Measurements from ENCODE around the gene MOB3B. TPM values are rescaled to one million over a fixed set of nuclear protein-coding genes. Genes with fewer than 3 reads are reported as not detected.

MOB3B gene
- total RNA-seq, 2 donors from 2014 or later: 3.1 to 17.8 TPM

DNA sequence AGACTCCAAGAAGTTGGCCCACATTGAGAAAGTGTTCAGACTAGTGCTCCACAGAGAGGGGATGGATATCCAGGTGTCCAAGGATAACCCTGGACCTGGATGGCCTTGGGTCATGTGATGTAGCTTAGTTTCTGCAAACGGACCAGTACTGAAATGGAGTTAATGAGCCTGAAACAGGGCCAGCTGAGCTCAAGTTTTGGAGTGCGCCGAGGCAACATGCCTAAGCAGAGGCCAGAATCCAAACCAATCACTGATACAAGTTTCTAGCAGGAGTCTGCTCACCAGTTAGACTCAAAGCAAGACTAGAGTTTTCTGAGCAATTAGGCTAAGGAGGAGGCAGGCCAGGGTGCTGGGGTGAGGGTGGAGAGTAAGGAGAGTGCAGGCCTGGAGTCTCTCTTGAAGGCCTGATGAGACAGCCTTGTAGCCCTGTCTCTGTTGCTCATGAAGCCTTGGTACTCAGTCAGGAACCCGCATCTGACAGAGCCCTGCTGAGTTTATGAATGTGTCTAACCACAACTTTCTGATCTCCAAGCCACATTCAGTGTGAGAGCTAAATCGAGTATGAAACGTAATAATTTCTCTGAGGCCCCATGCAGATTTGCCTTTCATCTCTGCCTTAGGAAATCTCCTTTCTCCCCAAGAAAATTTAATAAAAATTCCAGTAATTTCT, 163.8 kb downstream of the MOB3B start:
- Histone ChIP-seq H3K36me3 (no peaks in the 10 kb centered on the region), H3K9me3 (no peaks in the 10 kb centered on the region), H3K27ac (no peak overlapping the region), H3K27me3 (replicated peaks; ENCODE audit: insufficient read depth) (no peaks in the 10 kb centered on the region), H3K4me3 (no peak overlapping the region), H3K4me1 (replicated peaks) (no peaks in the 10 kb centered on the region)
- intact Hi-C loops (cut with DNase I): no loop called here
- no peak for TF ChIP-seq POLR2AphosphoS5 (IDR thresholded peaks at IDR 0.05)
- TF ChIP-seq, protein P1, sequence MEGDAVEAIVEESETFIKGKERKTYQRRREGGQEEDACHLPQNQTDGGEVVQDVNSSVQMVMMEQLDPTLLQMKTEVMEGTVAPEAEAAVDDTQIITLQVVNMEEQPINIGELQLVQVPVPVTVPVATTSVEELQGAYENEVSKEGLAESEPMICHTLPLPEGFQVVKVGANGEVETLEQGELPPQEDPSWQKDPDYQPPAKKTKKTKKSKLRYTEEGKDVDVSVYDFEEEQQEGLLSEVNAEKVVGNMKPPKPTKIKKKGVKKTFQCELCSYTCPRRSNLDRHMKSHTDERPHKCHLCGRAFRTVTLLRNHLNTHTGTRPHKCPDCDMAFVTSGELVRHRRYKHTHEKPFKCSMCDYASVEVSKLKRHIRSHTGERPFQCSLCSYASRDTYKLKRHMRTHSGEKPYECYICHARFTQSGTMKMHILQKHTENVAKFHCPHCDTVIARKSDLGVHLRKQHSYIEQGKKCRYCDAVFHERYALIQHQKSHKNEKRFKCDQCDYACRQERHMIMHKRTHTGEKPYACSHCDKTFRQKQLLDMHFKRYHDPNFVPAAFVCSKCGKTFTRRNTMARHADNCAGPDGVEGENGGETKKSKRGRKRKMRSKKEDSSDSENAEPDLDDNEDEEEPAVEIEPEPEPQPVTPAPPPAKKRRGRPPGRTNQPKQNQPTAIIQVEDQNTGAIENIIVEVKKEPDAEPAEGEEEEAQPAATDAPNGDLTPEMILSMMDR (IDR thresholded peaks at IDR 0.05): no peak
- no peak for TF ChIP-seq POLR2A (IDR thresholded peaks at IDR 0.05)
- no peak for DNase-seq (ENCODE audit: low spot score)
- 64% methylated on average over 6 of the region's 6 CpGs for WGBS

GRCh38 chr9:27362447-27363210, 167.0 kb downstream of the MOB3B start:
- WGBS: 40% methylated on average over 5 of the region's 5 CpGs
- Histone ChIP-seq H3K4me1 (replicated peaks) (no peaks in the 10 kb centered on the region), H3K27me3 (replicated peaks; ENCODE audit: insufficient read depth) (no peaks in the 10 kb centered on the region), H3K9me3 (no peaks in the 10 kb centered on the region), H3K4me3 (no peak overlapping the region), H3K27ac (no peak overlapping the region), H3K36me3 (no peaks in the 10 kb centered on the region)
- TF ChIP-seq POLR2A (IDR thresholded peaks at IDR 0.05): no peak
- TF ChIP-seq, protein P1 (IDR thresholded peaks at IDR 0.05): no peak
- TF ChIP-seq POLR2AphosphoS5 (IDR thresholded peaks at IDR 0.05): no peak
- DNase-seq (ENCODE audit: low spot score): no peak
- intact Hi-C loops (cut with DNase I): no loop called here

DNA sequence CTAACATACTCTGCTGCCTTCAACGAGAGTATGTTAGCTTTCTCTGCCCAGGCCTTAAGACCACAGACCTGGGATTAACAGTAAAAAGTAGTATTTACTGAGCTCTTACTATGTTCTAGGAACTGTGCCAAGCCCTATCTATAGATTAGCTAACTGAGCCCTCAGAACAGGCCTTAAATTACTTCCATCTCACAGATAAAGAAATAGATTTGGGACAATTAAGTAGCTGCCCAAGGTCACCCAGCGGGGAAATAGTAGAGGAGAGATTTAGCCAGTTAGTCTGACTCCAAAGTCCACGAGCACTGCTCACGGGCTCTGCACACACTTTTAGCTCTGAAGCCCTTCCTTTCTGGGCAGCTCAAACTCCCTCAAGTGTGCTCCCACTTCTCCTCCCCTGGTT, 168.1 kb downstream of the MOB3B start:
- Histone ChIP-seq H3K27ac (no peak overlapping the region), H3K9me3 (no peaks in the 10 kb centered on the region), H3K36me3 (no peaks in the 10 kb centered on the region), H3K4me3 (no peak overlapping the region), H3K27me3 (replicated peaks; ENCODE audit: insufficient read depth) (no peaks in the 10 kb centered on the region), H3K4me1 (replicated peaks) (no peaks in the 10 kb centered on the region)
- no peak for DNase-seq (ENCODE audit: low spot score)
- 91% methylated on average over 4 of the region's 4 CpGs for WGBS
- TF ChIP-seq, protein P1 (IDR thresholded peaks at IDR 0.05): no peak
- no peak for TF ChIP-seq POLR2AphosphoS5 (IDR thresholded peaks at IDR 0.05)
- TF ChIP-seq POLR2A (IDR thresholded peaks at IDR 0.05): no peak
- intact Hi-C loops (cut with DNase I): no loop called here

GRCh38 chr9:27359763-27360162, 169.9 kb downstream of the MOB3B start:
- no peak overlapping the region for H3K4me3 ChIP-seq
- no peaks in the 10 kb centered on the region for H3K36me3 ChIP-seq
- no peak for DNase-seq (ENCODE audit: low spot score)
- no peaks in the 10 kb centered on the region for H3K4me1 ChIP-seq (replicated peaks)
- TF ChIP-seq, protein P1 (IDR thresholded peaks at IDR 0.05): no peak
- TF ChIP-seq POLR2AphosphoS5 (IDR thresholded peaks at IDR 0.05) (no peak), POLR2A (IDR thresholded peaks at IDR 0.05) (no peak)
- no peaks in the 10 kb centered on the region for H3K27me3 ChIP-seq (replicated peaks; ENCODE audit: insufficient read depth)
- no peaks in the 10 kb centered on the region for H3K9me3 ChIP-seq
- WGBS: 95% methylated on average over 6 of the region's 6 CpGs
- H3K27ac ChIP-seq: no peak overlapping the region
- intact Hi-C loops (cut with DNase I): no loop called here

DNA sequence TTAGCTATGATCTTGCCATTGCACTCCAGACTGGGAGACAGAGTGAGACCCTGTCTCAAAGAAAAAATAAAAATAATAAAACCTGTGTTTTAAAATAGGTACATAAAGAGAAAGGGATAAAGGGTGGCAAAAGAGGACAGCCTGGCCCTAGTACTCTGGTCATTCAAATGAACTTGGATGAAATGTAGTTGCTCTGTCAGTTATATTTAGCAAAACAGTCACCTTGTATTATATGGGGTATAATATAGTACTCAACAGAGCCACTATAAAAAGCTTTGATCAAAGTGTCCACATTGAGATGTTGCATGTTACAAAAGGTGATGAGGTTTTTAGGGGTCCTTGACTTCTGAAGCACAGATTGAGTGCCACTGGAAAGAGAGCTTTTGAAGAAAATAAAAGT, 171.6 kb downstream of the MOB3B start:
- TF ChIP-seq POLR2A (IDR thresholded peaks at IDR 0.05): no peak
- TF ChIP-seq POLR2AphosphoS5 (IDR thresholded peaks at IDR 0.05): no peak
- TF ChIP-seq, protein P1 (IDR thresholded peaks at IDR 0.05): no peak
- Histone ChIP-seq H3K36me3 (no peaks in the 10 kb centered on the region), H3K27ac (no peak overlapping the region), H3K4me3 (no peak overlapping the region), H3K27me3 (replicated peaks; ENCODE audit: insufficient read depth) (no peaks in the 10 kb centered on the region), H3K9me3 (no peaks in the 10 kb centered on the region), H3K4me1 (replicated peaks) (no peaks in the 10 kb centered on the region)
- intact Hi-C loops (cut with DNase I): no loop called here
- DNase-seq (ENCODE audit: low spot score): no peak
